Hematopoietic multipotent progenitor cell treated with erythropoietin and hydrocortisone succinate and interleukin-3 and kit ligand, for 17 days (in vitro differentiated cells): ENCODE results near the gene CELA3B.
"Not testable (repeated sequence)": the region's sequence is repeated elsewhere in the genome, so short reads cannot be mapped to it uniquely, and the experiment has no call there.

ENCODE experiments used
- DNase-seq: peaks from one replicate; pipeline ENCODE4 v3.0.0-alpha.2; 2015; ENCODE audit warnings: low spot score

CELA3B gene

GRCh38 chr1:21976703-21977239 is at the start of gene CELA3B:
CELA3B (plus strand) TSS chr1:21977022; CDS start chr1:21977040, 18 bp downstream.
- DNase-seq = not testable (repeated sequence)

DNA sequence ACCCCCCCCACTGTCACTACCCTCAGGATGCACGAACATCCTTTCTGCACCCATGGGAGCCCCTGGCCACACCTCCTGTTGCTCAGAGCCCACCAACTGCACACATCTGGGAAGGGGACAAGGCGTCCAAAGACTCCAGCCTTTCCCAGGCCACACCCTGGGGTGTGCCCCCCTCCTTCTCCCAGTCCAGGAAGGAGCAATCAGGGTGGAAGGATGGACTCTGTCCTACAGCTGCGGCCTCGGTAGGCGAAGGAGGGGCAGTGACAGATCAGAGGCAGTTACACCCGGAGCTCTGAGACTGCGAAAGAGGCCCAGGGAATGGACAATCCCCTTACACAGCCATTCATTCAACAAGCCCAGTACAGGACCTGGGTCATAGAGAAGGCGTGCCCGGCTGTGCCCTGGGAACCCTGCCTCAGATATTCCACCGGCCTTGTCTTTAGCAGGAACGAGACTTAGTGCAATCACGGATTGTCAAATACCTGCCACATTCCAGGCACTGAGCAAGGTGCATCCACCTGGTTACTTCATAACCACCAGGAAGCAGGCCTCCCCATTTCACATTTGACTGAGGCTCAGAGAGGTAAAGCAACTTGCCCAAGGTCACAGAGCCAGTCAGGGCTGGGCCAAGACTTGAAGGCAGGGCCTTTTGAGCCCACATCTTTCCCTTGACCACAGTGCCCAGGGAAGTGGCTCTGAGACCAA is 49.1 kb upstream of the CELA3B start:
- no peak for DNase-seq

GRCh38 chr1:21930080-21930571 is 46.7 kb upstream of the CELA3B start:
- DNase-seq = no peak

DNA sequence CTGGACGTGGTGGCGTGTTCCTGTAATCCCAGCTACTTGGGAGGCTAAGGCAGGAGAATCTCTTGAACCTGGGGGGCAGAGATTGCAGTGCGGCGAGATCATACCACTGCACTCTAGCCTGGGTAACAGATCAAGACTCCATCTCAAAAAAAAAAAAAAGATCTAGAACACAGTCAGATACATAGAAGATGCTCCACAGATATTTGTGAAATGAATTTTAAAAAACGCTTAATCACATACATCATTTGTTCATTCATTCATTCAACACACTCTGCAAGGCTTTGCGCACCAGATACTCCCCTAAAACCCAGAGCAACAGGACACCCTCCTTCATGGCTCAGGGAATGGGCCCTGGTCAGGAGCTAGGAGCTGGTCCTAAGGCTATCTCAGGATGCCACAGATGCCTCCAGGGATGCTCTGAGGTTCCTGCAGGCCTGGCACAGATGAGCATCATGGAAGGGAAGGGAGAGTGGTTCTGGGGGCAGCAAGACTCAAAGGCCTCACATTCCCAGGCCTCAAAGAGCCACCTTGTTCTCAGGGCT is 46.1 kb upstream of the CELA3B start:
- no peak for DNase-seq

DNA sequence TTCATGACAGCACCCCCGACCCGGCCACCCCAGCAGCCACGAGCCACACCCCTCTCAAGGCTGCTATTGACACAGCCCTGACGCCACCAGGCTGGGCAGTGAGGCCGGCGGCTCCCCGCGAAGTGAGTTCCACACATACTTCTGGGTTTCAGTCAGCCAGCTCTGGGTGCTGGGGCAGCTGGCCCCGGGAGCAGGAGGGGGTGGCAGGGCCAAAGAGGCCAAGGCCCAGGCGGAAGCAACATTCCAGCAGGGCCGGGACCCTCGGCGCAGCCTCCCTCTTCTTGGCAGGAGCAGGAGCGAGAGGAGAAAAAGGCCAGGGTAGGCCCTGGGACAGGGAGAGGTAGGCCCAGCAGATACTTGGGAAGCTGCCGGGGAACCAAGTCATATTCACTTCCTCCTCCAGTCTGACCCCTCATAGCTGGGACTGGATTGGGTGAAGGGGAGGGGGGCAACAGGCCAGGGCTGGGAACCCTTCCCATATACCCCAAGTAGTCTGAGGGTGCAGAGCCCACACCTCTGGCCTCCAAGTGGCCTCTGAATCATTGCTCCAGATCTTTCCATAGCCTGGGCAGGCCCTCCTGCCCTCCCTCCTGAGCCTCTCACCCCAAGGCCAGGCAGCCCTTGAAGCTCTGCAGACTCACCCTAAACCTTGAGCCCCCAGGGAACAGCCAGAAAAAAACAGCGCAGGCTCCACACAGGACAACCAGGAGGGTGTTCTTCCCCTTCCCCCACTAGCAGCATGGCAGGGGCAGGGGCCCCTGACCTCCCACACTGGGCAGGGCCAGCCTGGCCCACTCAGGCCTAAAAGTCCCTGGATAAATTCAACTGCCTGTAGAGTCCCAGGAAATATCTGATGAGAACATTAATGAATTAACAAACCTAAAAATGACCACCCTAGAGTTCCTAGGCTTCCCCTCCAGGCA is 45.4 kb upstream of the CELA3B start:
- no peak for DNase-seq

- no peak for DNase-seq
These were observed 44.7 kb upstream of the CELA3B start for GRCh38 chr1:21932127-21932526.

- no peak for DNase-seq
These were observed 43.2 kb upstream of the CELA3B start for GRCh38 chr1:21933397-21934248.

DNA sequence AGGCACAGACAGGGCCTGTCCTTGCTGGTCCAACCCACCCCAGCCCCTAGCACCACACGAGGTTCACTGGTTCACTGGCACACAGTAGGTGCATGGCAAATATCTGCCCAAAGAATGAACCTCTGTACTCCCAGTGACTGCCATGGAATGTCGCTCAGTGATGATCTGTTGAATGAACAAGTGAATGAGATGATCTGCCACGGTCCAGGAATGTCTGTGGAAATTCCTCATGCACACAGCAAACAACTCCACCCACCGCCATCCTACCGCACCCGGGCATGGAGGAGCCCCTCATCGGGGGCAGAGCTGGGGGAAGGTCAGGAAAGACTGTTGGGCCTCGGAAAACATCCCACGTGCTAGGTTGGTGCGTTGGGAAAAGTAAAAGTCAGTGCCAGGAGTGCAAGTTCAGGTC is 41.4 kb upstream of the CELA3B start:
- DNase-seq = no peak

DNA sequence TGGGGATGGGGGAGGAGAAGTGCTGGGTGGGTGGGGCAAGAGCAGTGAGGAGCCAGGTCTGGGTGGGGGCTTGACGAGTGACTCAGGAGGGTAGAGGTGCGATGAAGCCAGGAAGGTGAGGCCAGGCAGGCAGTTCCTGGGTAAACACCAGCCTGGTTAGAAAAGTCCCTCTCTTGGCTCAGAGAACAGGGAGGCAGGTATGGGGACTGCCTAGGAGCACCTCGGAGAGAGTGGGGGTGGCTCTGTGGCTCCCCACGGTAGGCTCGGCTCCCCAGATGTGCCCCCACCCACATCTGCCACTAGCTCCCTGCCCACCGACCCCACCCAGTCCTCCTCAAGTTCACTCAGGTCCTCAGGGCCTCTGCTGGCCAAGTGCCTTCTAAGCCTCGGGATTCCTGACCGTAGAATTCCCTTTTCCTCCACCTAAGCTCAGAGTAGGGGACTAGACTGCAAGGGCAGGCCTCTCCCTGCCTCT is 40.9 kb upstream of the CELA3B start:
- DNase-seq = no peak

DNA sequence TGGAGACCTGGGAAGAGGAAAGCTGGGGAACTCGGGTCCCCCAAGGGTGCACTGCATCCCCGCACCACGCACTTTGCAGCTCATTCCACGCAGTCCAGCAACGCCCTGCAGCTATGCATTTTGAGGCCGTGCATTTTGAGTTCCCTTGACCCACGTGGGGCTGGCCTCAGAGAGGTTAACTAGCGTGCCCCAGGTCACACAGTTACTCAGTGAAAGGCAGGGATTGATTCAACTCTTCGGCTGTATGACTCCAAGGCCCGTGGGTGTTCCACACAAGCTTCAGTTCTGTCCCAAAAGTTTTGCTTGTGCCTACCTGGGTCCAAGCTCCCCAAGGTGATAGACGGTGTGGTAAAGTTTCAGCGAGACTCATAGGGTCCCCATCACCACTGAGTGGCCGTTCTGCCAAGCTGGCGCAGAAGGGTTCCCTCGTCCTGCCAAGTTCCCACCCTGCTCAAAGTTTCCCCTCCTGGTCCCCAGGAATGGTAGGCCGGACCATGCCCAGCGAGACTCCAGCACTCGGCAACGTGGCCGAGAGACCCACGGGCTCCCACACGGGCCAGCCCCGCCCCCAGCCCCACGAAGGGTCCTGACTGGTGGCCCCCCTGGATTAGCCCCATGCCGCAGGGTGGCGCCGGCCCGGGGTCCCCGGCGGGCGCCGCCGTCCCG is 40.3 kb upstream of the CELA3B start:
- DNase-seq = no peak

- no peak for DNase-seq
These were observed 39.8 kb upstream of the CELA3B start, which contains the start of gene HSPG2 for GRCh38 chr1:21937034-21937371. HSPG2 (minus strand) TSS chr1:21937310; CDS start chr1:21937217, 93 bp downstream.

DNA sequence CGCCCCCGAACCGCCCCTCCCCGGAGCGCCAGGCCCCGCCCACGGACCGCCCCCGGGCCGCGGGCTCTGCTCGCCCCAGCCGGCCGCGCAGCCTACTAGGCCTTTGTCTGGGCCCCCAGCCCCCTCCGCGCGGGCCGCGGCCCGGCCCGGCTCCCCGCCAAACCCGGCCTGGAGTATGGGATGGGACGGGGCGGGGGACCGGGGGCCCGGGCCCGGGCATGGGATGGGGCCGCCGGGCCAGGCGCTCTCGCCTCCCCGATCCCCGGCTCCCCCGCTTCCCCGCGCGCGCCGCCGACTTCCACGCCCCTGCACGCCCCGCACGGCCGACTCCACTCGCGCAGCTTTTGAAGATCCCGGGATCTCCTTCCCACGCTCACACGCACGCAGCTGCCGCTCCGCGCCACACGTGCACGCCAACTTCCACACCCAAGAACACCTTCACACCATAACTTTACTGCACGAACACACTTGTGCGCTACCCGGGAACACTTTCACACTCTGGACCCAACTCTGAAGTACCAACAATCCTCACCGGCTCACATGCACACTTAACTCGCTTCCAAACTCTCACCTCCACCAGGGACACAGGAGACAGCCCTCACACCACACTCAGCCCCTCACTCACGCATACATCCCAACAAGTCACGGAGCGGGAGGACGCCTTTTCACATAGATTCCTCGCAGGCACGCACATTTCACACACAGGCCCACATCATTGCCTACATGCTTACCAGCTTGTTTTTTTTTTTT is 39.3 kb upstream of the CELA3B start:
- DNase-seq = peak; percentile 55

DNA sequence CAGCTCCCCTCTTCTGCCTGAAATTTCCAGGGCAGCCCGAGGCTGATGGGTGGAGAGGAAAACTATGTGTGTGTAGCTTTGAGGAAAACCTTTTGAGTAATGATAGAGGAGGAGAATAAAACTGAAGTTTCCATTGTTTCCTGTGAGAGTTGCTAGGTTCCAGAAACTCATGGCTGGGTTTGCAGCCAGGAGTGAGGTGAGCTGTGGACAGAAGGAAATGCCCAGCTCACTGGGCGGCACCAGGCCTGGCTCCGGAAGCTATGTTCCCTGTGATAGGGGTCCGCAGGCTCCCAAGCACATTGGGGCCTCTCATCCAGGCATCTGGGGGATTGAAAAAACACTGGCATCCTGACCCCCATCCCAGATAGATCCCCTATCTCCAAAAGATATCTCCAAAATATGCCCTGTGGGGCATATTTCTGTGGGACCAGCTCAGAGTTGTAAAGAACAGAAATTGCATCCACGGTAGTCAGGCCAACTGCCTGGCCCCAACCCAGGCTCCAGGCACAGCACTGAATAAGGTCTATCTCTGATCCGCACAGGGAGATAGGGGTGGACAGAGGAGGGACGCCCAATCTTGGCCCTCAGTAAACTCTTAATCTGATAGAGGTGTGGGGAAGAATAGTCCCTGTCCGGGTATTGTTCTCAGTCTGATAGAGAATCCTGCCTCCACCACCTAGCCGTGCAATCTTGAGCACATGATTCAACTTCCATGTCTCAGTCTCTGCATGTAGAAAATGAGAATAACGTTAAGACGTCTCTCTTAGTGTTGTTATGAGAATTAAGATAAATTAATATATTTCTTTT is 37.9 kb upstream of the CELA3B start:
- no peak for DNase-seq

DNA sequence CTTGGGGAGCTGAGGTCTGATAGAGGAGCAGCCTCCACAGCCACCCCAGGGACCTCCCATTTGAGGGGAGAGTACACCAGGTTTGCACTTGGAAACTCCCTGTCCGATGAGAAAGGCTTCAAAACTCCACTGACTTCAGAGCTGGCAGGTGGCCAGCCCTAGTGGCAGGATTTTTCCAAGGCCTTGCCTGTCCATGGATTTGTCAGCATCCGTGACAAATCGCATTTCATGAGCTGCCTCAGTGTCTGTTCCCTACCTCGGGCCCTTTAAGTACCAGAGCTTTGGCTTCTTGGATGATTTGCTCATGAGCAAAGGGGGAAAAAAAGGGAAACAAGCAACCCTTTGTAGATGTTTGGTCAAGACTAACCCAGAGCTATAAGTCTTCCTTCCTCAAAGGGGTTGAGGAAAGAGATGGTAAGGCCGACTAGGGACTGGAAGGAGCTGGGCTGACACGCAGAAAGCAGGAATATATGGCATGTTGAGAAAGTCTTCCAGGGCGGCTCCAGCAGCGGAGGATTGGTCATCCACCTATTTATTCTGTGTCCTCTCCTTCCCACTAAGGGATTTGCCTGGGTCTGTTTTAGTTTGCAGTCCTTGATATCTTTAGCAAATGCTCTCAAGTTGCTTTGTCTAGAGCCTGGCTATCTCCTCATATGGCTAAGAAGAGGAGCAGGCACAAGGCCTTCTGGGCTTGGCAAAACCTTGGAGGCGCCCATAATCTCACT is 37.0 kb upstream of the CELA3B start:
- peak; percentile 35 for DNase-seq

DNA sequence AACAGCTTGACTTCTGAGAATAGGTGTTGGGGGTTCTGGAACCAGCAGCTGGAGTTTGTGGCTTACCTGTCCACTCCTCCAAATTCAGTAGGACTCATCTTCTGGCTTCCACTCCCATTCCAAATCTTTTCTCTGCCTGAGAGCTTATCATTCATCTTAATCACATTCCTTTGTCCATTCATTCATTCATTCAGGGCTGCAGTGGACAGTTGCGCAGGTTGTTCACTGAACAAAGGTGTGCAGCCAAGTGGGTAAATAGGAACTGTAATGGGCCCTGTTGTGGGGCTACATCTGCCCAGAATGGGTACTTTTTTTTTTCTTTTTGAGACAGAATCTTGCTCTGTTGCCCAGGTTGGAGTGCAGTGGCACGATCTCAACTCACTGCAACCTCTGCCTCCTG is 36.3 kb upstream of the CELA3B start:
- no peak for DNase-seq

DNA sequence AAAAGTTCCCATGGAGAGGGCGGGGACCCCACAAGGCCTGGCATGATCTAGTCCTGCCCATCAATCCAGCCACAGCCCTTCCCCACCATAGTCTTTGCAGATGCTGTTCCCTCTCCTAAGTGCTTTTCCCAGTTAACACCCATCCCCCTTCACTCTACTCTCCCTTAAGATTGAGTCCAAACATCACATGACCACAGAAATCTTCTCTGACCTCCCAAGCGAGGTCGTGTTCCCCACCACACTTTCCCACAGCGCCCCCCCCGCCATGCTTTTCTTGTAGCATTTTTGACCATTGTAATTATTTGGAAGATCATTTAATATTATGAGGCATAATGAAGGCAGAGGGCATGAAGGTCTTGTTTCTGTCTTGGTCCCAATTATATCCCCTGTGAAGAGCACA is 35.5 kb upstream of the CELA3B start:
- no peak for DNase-seq

DNA sequence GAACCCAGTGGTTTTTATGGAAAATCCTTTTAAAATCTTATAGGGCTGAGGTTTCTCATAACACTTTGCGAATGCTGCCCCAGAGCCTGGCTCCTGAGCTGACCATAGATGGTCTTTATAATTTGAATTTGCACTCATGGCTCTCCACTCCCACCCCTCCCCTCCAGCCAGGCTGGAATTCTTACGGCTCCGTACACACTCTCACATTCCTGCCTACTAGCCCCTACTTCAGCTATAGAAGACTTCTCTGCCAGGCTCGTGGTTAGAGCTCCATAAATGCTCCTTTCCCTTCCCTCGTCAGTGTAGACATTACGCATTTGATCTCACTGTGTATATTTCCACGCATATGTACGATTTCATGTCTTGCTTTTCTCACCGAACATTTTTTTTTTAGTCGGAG is 34.4 kb upstream of the CELA3B start:
- DNase-seq = no peak

DNA sequence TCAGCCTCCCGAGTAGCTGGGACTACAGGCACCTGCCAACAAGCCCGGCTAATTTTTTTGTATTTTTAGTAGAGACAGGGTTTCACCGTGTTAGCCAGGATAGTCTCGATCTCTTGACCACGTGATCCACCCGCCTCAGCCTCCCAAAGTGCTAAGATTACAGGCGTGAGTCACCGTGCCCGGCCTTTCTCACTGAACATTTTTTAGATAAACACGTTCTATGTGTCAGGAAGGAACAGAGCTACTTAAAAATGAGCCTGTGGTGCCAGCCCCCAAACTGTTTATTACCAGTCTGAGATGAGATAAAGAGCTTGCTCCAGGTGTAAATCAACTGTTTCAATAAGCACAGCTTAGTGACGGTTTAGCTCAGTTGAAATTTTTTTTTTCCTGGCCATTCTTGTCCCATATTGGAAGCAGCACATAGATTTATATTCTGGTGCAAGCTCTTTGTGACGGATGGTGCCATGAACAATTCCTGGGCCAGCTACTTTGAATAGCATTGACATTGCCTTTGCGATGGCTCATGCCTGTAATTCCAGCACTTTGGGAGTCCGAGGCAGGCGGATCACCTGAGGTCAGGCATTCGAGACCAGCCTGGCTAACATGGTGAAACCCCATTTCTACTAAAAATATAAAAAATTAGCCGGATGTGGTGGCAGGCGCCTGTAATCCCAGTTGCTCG is 33.7 kb upstream of the CELA3B start:
- DNase-seq = peak; percentile 70
